GM23248 (cell line): ENCODE data around the gene WDR54.

Experiments used
- EZH2 ChIP-seq: fragments of 200-600 bp; sonication (generic); IDR thresholded peaks from 2 replicates; pipeline ENCODE4 v1.6.1; 2018; ENCODE audit warnings: antibody characterized with exemption, mild to moderate bottlenecking; ENCODE audit not compliant: insufficient read depth, poor library complexity, severe bottlenecking
- EZH2phosphoT487 ChIP-seq: fragments of 200-600 bp; sonication (generic); IDR thresholded peaks from 2 replicates; pipeline ENCODE4 v1.6.1; 2018; ENCODE audit warnings: antibody characterized with exemption, moderate library complexity, mild to moderate bottlenecking, low read depth; ENCODE audit not compliant: insufficient read depth

- peak; percentile 22 for TF ChIP-seq EZH2
- no peak for TF ChIP-seq EZH2phosphoT487
Observed at GRCh38 chr2:74441690-74442482, 20.4 kb downstream of the WDR54 start, which contains the start of gene RTKN.
